Tibial artery (tissue), 4 donors: ENCODE results near the gene ACOT8.
"Not testable (repeated sequence)": the region's sequence is repeated elsewhere in the genome, so short reads cannot be mapped to it uniquely, and the experiment has no call there.

Experiments used
- DNase-seq, 2 donors: peaks; one replicate each; pipeline ENCODE4 v3.0.0-alpha.2; 2019
- H3K27ac ChIP-seq, 2 donors: fragments of 200-600 bp; sonication (generic) in 1 of 2; 1 replicate in 1 of 2; 2 replicates in 1 of 2; pipeline ENCODE4 v1.5.1; 2018 to 2019; ENCODE audit warnings: mild to moderate bottlenecking in 1 of 2
- H3K27me3 ChIP-seq, 2 donors: fragments of 200-600 bp; sonication (generic) in 1 of 2; one replicate each; pipeline versions ENCODE4 v1.5.1 to v1.6.0; 2016 to 2019
- H3K36me3 ChIP-seq, 3 donors: fragments of 200-600 bp; sonication (generic) in 2 of 3; one replicate each; pipeline ENCODE4 v1.5.1; 2016 to 2019; ENCODE audit warnings: mild to moderate bottlenecking in 2 of 3
- H3K4me1 ChIP-seq, 4 donors: fragments of 200-600 bp; sonication (generic) in 2 of 4; 1 replicate in 3 of 4; 2 replicates in 1 of 4; pipeline ENCODE4 v1.5.1; 2016 to 2019
- H3K4me3 ChIP-seq, 2 donors: fragments of 200-600 bp; sonication (generic) in 1 of 2; 1 replicate in 1 of 2; 2 replicates in 1 of 2; pipeline ENCODE4 v1.5.1; 2018 to 2019; ENCODE audit warnings: mild to moderate bottlenecking in 2 of 2
- H3K9me3 ChIP-seq, 3 donors: fragments of 200-600 bp; sonication (generic) in 1 of 3; one replicate each; pipeline ENCODE4 v1.5.1; 2016 to 2019
- intact Hi-C: fragments of 100-400 bp; cut with DNase I; formaldehyde crosslinking; loops from one replicate; pipeline ENCODE4 v1.15.0; 2023; ENCODE audit warnings: low total_unique reads
- TF ChIP-seq, protein P1 (sequence below), 2 experiments: fragments of 200-600 bp in 1 of 2; fragments of 450-650 bp in 1 of 2; IDR thresholded peaks; one replicate each; pipeline ENCODE4 v1.5.1; 2017 to 2019; ENCODE audit warnings: antibody characterized with exemption in 2 of 2, mild to moderate bottlenecking in 1 of 2, moderate library complexity in 1 of 2

The ACOT8 gene

DNA sequence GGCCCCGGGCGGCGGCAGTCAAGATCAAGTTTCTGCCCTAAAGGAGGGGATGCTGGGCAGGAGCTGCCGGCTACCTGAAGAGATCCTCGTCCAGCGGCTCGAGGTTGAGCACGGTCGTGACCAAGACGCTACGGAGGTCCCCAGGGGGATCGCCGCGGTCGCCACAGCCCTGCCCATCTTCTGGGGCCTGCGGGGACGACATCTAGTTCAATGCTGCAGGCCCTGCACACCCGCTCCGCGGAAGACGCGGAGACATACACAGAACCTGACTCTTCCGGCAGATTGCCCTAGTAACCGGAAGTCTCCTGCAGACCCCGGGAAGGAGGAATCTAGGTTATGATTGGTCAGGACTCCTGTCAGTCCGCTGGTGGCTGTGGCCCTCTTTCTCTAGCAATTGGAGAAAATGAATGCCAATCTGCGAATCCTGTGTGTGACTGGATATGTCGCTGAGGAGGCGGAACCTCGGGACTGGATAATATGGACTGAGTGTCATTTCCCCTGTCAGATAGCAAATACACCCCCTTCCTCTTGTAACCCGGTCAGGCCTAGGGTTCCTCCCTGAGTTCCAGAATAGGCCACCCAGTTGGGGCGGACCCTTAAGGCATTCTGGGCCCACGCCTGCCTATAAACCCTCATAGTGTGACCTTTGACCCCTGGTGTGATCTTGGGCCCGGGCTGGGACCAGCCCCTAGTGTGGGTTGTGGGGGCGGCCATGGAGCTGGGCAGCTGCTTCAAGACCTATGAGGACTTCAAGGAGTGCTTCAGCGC lies at the start of gene ACOT8, which contains the start of gene ZSWIM3:
ACOT8 (minus strand) TSS at position 279 of the 768 bp plus-strand sequence; CDS start at position 202, 77 bp downstream.
ZSWIM3 (plus strand) TSS at position 501 of the 768 bp plus-strand sequence; CDS start at position 713, 212 bp downstream.
- H3K9me3 ChIP-seq: no peaks in the 10 kb centered on the region
- TF ChIP-seq, protein P1, sequence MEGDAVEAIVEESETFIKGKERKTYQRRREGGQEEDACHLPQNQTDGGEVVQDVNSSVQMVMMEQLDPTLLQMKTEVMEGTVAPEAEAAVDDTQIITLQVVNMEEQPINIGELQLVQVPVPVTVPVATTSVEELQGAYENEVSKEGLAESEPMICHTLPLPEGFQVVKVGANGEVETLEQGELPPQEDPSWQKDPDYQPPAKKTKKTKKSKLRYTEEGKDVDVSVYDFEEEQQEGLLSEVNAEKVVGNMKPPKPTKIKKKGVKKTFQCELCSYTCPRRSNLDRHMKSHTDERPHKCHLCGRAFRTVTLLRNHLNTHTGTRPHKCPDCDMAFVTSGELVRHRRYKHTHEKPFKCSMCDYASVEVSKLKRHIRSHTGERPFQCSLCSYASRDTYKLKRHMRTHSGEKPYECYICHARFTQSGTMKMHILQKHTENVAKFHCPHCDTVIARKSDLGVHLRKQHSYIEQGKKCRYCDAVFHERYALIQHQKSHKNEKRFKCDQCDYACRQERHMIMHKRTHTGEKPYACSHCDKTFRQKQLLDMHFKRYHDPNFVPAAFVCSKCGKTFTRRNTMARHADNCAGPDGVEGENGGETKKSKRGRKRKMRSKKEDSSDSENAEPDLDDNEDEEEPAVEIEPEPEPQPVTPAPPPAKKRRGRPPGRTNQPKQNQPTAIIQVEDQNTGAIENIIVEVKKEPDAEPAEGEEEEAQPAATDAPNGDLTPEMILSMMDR (IDR thresholded peaks at IDR 0.05): peak in 1 of 2 experiments; percentile 7
- H3K27ac ChIP-seq: peak within 1 kb of the TSS; percentile 68 to 75
- H3K4me3 ChIP-seq: peak within 1 kb of the TSS; percentile 63 to 64
- intact Hi-C loops: no loop called here
- peaks cover 0 to 38% (median 31%) of the 10 kb centered on the region in 4 donors for H3K4me1 ChIP-seq
- peak; percentile 98 to 99 for DNase-seq
- peaks cover 0 to 21% (median 4%) of the 10 kb centered on the region in 3 donors for H3K36me3 ChIP-seq
- no peaks in the 10 kb centered on the region for H3K27me3 ChIP-seq

DNA sequence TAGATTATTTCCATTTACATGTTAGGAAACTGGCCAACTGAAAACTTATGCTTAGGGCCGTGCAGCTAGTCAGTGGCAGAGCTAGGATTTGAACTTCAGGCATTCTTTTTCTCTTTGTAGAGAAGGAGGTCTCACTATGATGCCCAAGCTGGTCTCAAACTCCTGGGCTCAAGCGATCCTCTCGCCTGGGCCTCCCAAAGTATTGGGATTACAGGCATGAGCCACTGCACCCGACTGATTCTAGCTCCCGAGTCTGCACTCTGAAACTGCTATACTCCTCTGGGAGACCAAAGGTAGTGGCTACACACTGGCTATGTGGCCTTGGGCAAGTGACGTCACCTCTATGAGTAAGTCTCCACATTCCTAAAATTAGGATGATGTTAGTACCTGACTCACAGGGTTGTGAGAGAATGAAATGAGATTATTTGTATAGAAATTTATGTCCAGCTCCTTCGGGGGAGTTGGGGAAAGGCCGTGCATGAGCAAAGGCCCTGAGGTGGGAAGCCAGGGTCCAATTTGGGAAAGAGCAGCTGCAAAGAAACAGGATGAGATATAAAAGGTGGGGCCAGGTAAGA lies 48.4 kb upstream of the ACOT8 start:
- DNase-seq: no peak
- TF ChIP-seq, protein P1 (IDR thresholded peaks at IDR 0.05): no peak
- Histone ChIP-seq H3K27me3 (no peaks in the 10 kb centered on the region), H3K9me3 (no peaks in the 10 kb centered on the region), H3K4me1 (no peaks in the 10 kb centered on the region), H3K27ac (no peak overlapping the region), H3K36me3 (peaks cover 0 to 18% (median 13%) of the 10 kb centered on the region in 3 donors), H3K4me3 (no peak overlapping the region)
- intact Hi-C loops: no loop called here

DNA sequence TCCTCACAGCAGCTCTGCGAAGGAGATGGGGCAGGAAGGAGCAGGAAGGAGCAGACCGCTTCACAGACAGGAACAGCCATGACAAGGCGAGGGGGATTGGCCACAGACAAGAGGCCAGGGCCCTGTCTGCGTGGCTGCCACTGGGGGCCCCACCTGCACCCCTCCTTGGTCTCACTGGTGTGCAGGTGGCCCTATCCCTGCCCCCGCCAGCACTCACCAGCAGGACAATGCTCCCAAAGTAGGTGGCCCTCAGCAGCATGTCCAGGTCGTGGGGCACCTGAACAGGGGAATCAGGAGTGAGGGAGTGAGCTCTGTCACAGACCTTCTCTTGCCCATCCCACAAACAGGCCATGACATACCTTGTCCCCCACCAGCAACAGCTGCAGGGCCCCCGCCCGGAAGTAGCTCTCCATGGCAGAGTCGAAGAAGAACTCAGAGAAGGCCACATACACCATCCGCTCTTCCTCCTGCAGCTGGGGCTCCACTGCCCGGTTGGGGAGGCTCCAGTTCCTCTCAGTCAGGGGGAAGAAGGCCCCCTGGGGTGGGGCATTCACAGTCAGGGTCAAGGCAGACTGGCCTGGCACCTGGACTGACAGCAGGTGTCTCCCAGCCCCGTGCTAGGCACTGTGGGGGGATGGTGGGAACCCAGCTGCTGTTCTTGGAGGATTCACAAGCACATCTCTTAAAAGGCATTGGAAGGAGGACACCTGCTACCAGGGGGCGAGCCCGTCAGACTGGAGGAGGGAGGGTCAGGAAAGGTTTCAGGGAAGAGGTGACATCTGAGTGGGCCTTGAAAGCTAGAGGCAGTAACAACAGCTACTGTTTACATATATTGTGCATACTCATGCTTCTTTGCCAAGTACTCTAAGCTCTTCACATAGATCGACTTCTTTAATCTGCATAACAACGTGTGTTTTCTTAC lies 47.7 kb upstream of the ACOT8 start:
- H3K9me3 ChIP-seq: no peaks in the 10 kb centered on the region
- no peaks in the 10 kb centered on the region for H3K27me3 ChIP-seq
- DNase-seq: no peak
- H3K4me1 ChIP-seq: no peaks in the 10 kb centered on the region
- intact Hi-C loops: no loop called here
- H3K27ac ChIP-seq: no peak overlapping the region
- H3K36me3 ChIP-seq: peaks cover 0 to 18% (median 18%) of the 10 kb centered on the region in 3 donors
- no peak overlapping the region for H3K4me3 ChIP-seq
- TF ChIP-seq, protein P1 (IDR thresholded peaks at IDR 0.05): no peak

DNA sequence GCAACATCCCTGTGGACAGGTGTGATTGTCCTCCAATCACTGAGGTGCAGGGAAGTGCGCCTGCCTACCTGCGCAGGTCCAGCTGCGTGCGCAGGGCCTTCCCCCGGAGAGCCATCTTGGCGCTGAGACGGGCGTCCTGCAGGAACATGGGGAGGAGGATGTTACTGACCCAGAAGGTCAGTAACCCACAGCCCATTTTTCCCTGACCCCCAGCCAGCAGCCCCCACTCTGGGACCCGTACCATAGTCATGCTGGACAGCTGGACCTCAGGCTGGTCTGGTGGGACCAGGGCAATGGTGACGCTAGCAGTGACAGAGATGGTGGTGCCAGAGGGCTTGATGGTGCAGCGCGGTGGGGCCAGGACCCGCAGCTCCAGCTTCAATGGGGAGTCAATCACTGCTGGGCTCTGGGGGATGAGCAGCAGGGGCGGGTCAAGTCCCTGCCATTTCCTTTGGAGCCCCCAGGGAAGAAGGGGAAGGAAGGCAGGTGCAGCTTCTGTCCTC lies 45.1 kb upstream of the ACOT8 start:
- H3K9me3 ChIP-seq: no peaks in the 10 kb centered on the region
- H3K27ac ChIP-seq: no peak overlapping the region
- no peak overlapping the region for H3K4me3 ChIP-seq
- H3K36me3 ChIP-seq: peaks cover 8 to 43% (median 41%) of the 10 kb centered on the region in 3 donors
- no peaks in the 10 kb centered on the region for H3K4me1 ChIP-seq
- DNase-seq: no peak
- no peaks in the 10 kb centered on the region for H3K27me3 ChIP-seq
- TF ChIP-seq, protein P1 (IDR thresholded peaks at IDR 0.05): no peak
- intact Hi-C loops: no loop called here

DNA sequence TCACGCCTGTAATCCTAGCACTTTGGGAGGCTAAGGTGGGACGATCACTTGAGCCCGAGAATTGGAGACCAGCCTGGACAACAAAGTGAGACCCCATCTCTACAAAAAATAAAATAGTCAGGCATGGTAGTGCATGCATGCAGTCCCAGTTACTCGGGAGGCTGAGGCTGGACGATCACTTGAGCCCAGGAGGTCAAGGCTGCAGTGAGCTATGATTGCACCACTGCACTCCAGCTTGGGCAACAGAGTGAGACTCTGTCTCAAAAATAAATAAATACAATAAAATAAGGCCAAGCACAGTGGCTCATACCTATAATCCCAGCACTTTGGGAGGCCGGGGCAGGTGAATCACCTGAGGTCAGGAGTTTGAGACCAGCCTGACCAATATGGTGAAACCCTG lies 44.1 kb upstream of the ACOT8 start:
- H3K4me1 ChIP-seq, H3K9me3 ChIP-seq, intact Hi-C loops, H3K27me3 ChIP-seq, H3K4me3 ChIP-seq, H3K27ac ChIP-seq, DNase-seq: not testable (repeated sequence)
- peaks cover 14 to 52% (median 48%) of the 10 kb centered on the region in 3 donors for H3K36me3 ChIP-seq
